ENCODE measurements around the gene TOGARAM1. TPM values are rescaled to one million over a fixed set of nuclear protein-coding genes. Genes with fewer than 3 reads are reported as not detected.

The TOGARAM1 gene
- total RNA-seq, 1 experiment from 2014 or later, result 5.9 TPM

GRCh38 chr14:45065540-45065939, 103.5 kb downstream of the TOGARAM1 start:
- no peak for DNase-seq
- Mint-ChIP-seq H3K27ac (ENCODE audit: unreplicated experiment) (no peak overlapping the region), H3K4me3 (ENCODE audit: unreplicated experiment) (no peak overlapping the region), H3K27me3 (ENCODE audit: insufficient read depth, unreplicated experiment) (no peaks in the 10 kb centered on the region), H3K4me1 (ENCODE audit: low read depth, unreplicated experiment) (no peaks in the 10 kb centered on the region), H3K36me3 (ENCODE audit: insufficient read depth, unreplicated experiment) (no peaks in the 10 kb centered on the region), H3K9me3 (ENCODE audit: unreplicated experiment) (no peaks in the 10 kb centered on the region)
- ChIA-PET POLR2A (no interaction called here), CTCF (no interaction called here)
- no peaks in the 10 kb centered on the region for H3K4me1 ChIP-seq
- intact Hi-C loops (cut with micrococcal nuclease; ENCODE audit: unreplicated experiment), result no loop called here
- H3K4me3 ChIP-seq (ENCODE audit: low read depth, low read length), result no peak overlapping the region
- H3K36me3 ChIP-seq (ENCODE audit: control insufficient read depth, insufficient read depth, low read length), result no peaks in the 10 kb centered on the region
- BruUV-seq (replicated peaks), result no TSS peak
- TF ChIP-seq CTCF (IDR thresholded peaks at IDR 0.05; ENCODE audit: insufficient read depth in 1 of 2, low read depth in 1 of 2, low read length in 1 of 2, severe bottlenecking in 1 of 2, unreplicated experiment in 1 of 2), result no peak
- H3K9me3 ChIP-seq, result no peaks in the 10 kb centered on the region
- no peaks in the 10 kb centered on the region for H3K27me3 ChIP-seq (replicated peaks; ENCODE audit: control insufficient read depth, insufficient read depth, low read length)

- intact Hi-C loops (cut with micrococcal nuclease; ENCODE audit: unreplicated experiment), result no loop called here
- H3K4me3 Mint-ChIP-seq (ENCODE audit: unreplicated experiment), result no peak overlapping the region
- BruUV-seq (replicated peaks), result no TSS peak
- no peak for TF ChIP-seq CTCF (IDR thresholded peaks at IDR 0.05; ENCODE audit: insufficient read depth in 1 of 2, low read depth in 1 of 2, low read length in 1 of 2, severe bottlenecking in 1 of 2, unreplicated experiment in 1 of 2)
- ChIA-PET CTCF (no interaction called here), POLR2A (no interaction called here)
- H3K4me1 ChIP-seq, result no peaks in the 10 kb centered on the region
- H3K36me3 Mint-ChIP-seq (ENCODE audit: insufficient read depth, unreplicated experiment), result no peaks in the 10 kb centered on the region
- no peaks in the 10 kb centered on the region for H3K27me3 ChIP-seq (replicated peaks; ENCODE audit: control insufficient read depth, insufficient read depth, low read length)
- H3K36me3 ChIP-seq (ENCODE audit: control insufficient read depth, insufficient read depth, low read length), result no peaks in the 10 kb centered on the region
- DNase-seq, result no peak
- H3K4me3 ChIP-seq (ENCODE audit: low read depth, low read length), result no peak overlapping the region
- H3K27ac Mint-ChIP-seq (ENCODE audit: unreplicated experiment), result no peak overlapping the region
- H3K4me1 Mint-ChIP-seq (ENCODE audit: low read depth, unreplicated experiment), result no peaks in the 10 kb centered on the region
- no peaks in the 10 kb centered on the region for H3K9me3 ChIP-seq
- no peaks in the 10 kb centered on the region for H3K27me3 Mint-ChIP-seq (ENCODE audit: insufficient read depth, unreplicated experiment)
- no peaks in the 10 kb centered on the region for H3K9me3 Mint-ChIP-seq (ENCODE audit: unreplicated experiment)
Observed at GRCh38 chr14:45065956-45066355, 104.0 kb downstream of the TOGARAM1 start.

GRCh38 chr14:45066667-45067066, 104.7 kb downstream of the TOGARAM1 start:
- Histone ChIP-seq H3K4me3 (ENCODE audit: low read depth, low read length) (no peak overlapping the region), H3K27me3 (replicated peaks; ENCODE audit: control insufficient read depth, insufficient read depth, low read length) (no peaks in the 10 kb centered on the region), H3K4me1 (no peaks in the 10 kb centered on the region), H3K9me3 (no peaks in the 10 kb centered on the region), H3K36me3 (ENCODE audit: control insufficient read depth, insufficient read depth, low read length) (no peaks in the 10 kb centered on the region)
- no peaks in the 10 kb centered on the region for H3K27me3 Mint-ChIP-seq (ENCODE audit: insufficient read depth, unreplicated experiment)
- no peak overlapping the region for H3K4me3 Mint-ChIP-seq (ENCODE audit: unreplicated experiment)
- intact Hi-C loops (cut with micrococcal nuclease; ENCODE audit: unreplicated experiment), result no loop called here
- CTCF ChIA-PET, result no interaction called here
- no peaks in the 10 kb centered on the region for H3K36me3 Mint-ChIP-seq (ENCODE audit: insufficient read depth, unreplicated experiment)
- DNase-seq, result no peak
- BruUV-seq (replicated peaks), result no TSS peak
- no peaks in the 10 kb centered on the region for H3K9me3 Mint-ChIP-seq (ENCODE audit: unreplicated experiment)
- H3K27ac Mint-ChIP-seq (ENCODE audit: unreplicated experiment), result no peak overlapping the region
- no peak for TF ChIP-seq CTCF (IDR thresholded peaks at IDR 0.05; ENCODE audit: insufficient read depth in 1 of 2, low read depth in 1 of 2, low read length in 1 of 2, severe bottlenecking in 1 of 2, unreplicated experiment in 1 of 2)
- H3K4me1 Mint-ChIP-seq (ENCODE audit: low read depth, unreplicated experiment), result no peaks in the 10 kb centered on the region
- POLR2A ChIA-PET, result no interaction called here

Data from Caco-2 (cell line).